GM19023 (cell line): Measurements from ENCODE around the gene CHL1.

Experiments used
- ATAC-seq: cut with Tn5 transposase; IDR thresholded peaks from one replicate; pipeline ENCODE4 v1.9.1; 2021; ENCODE audit warnings: mild to moderate bottlenecking, moderate library complexity; ENCODE audit not compliant: unreplicated experiment

CHL1 gene

DNA sequence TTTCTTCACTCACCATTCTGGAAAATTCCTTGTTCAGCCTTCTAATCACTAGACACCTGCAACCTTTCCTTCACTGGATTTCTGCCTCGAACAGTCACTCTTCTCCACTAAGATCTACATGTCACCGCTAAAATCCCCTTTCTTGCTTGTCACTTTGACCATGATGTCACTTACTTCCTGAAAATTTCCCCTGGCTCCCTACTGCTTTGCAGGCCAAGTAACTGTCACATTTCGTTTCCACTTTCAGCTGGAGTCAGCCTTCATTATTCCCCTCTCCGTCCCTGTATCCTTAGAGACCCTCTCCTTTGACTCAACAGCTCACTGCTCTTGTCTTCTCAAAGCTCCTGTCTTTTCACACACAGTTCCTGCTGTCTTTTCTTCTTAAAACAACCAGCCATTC lies 15.9 kb downstream of the CHL1 start:
- peak; percentile 90 for ATAC-seq

DNA sequence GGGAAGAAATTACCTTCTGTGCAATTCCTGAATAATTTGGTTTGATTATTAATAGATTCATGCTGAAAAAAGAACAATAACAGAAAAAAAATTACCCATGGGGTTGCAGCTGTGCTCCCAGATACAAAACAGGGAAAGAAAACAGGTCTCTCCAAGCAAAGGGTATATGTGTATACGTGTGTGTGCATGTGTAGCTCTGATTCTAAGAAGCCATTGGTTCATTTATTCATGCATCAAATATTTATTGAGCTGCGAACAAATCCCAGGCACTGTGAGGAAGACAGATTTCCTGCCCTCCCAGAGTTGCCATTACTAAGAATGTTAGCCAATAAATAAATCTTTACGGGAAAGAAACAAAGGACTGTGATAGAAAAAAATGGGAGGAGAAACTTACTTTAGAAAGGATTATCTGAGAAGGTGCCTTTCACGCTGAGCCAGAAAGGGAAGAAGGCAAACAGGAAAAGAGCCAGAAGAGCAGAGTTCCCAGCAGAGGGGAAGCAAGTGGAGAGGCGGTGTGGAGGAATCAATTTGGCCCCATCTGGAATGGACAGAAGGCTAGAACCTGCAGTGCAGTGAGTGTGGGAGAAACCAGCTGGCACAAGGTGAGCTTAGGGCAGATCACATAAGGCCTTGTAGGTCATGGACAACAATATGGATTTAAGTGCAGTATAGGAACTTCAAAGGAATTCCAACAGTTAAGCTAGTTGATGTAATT lies 20.7 kb downstream of the CHL1 start:
- ATAC-seq = no peak

GRCh38 chr3:217948-218347 lies 21.4 kb downstream of the CHL1 start:
- no peak for ATAC-seq

DNA sequence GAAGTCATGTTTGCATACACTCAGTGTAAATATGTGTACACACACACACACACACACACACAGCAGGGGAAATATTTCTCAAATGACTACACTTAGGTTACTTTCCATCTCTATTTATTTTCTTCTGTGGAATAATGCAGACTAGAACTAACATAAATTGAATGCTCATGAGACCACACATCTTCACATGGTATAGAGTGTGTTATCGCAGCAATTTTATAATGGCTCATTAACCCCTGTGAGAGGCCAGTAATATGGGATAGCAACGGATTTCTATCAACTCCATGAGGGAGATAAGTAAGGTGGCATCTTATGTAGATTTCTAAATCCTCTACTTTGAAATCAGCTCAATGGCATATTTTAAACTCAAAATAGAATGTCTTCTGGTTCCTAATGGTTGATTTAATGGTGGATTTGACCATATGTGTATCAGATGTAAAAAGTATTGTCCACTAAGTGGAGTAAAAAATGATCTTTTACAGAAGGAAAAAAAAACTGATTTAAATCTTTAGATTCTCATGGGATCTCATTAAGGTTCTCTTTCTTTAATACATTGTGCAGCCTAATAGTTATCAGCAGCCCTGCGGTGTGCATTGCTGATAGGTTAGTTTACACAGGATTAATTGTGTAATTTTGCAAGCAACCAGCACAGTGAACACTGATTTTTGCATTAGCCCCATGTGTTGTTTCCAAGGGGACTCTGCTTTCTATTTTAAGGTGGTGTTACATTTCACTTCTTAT lies 32.0 kb downstream of the CHL1 start:
- ATAC-seq = no peak

GRCh38 chr3:229183-229661 lies 32.7 kb downstream of the CHL1 start:
- ATAC-seq = no peak

GRCh38 chr3:236881-237280 lies 40.3 kb downstream of the CHL1 start:
- no peak for ATAC-seq

- no peak for ATAC-seq
Observed at GRCh38 chr3:242602-243355, 46.2 kb downstream of the CHL1 start.

DNA sequence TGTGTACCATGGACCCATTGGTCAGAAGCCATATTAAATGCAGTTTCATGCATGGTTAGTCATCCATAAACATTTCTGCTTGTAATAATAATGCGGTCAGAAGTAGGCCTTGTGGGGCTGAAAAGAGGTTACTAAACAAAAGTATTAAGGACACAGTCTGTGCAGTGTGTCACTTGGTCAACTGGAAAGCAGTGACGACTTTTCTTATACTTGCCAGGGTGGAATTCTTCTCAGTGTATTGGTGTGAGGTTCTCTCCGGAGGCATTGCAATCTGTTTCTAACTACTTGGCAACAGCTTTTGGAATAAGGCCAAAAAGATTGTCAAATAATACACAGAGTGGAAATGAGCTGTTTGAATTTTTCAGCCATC lies 46.8 kb downstream of the CHL1 start:
- no peak for ATAC-seq

- ATAC-seq = no peak
Observed at GRCh38 chr3:244041-244440, 47.5 kb downstream of the CHL1 start.

DNA sequence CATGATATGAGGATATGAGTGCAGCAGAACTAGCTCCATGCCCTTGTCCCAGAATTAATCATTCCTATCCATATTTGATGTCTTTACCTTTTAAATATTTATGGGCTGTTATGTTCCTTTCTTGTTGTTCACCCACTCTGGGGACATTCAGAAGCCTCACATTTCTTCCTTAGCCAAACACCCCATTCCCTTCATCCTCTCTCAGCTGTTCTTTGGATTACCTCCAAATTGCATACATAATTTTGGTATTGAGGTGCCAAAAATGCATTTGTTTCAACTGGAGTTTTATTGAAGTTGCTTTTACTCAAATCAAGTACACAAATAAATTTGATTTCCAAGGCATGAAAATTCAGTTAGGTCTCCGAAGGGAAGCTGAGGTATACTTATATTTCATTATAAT lies 51.4 kb downstream of the CHL1 start:
- no peak for ATAC-seq

DNA sequence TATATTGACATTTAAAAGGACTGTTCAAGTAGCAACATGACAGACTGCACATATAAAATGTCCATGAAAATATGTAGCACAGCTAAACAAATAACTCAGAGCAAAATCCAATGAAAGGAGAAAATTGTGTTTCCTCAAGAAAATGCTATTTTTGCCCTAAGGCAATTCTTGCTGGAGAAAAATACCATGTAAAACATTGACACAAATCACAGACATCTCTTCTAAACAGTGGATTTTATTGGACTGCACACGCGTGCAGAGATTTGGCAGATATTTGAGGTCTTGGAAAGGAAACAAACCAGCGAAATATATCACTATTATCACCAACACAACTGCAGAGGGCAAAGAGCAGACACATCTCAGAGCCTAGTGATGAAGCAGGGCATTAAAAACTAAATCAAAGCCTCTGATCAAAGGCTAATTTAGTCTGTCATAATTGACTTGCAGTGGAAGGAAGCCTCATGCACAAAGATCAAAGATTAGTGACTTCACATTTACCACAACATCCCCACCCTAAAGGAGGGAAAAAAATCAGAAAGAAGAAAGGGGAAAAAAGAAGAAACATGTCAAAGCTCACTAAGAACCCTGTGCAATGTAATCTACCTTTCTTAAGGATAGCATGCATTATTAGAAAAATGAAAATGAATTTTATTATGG lies 52.4 kb downstream of the CHL1 start:
- ATAC-seq = no peak

GRCh38 chr3:249587-250262 lies 53.2 kb downstream of the CHL1 start:
- no peak for ATAC-seq

- no peak for ATAC-seq
Observed at GRCh38 chr3:256501-256900, 59.9 kb downstream of the CHL1 start.

- no peak for ATAC-seq
Observed at GRCh38 chr3:257826-258225, 61.3 kb downstream of the CHL1 start.

DNA sequence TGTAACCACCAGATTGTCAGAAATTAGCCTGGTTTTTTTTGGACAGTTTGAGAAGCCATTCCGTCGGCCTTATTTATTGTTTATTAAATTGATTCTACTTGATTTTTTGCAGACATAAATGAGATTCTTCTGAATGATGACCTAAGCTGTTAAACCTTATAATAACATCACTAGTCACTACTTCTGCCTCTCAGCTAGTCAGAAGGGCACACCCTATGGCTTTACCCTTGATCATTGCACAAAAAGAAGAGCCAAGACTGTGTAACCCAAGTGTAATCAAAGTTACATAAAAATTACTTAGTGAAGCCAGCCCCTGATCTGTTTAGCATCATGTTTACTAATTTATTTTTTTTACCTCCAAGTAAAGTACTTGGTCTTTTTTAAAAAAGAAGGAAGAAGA lies 64.3 kb downstream of the CHL1 start:
- no peak for ATAC-seq

DNA sequence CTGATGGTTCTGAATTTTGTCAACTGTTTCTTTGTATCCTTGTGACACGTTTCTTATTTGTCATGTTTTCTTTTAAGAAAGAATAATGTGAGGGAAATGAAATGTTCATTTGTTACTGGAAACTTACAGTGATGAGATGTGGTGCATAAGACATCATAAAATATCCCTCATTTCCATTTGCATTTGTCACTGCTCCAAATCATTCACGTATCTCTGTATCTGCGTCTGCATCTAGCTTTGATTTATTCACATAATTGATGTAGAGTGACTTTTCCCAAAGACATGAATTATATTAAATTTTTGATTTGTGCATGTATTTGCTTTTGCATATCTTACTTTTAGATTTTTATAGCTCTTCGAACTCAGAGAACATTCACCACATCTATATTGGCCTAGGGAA lies 66.8 kb downstream of the CHL1 start:
- ATAC-seq = no peak

DNA sequence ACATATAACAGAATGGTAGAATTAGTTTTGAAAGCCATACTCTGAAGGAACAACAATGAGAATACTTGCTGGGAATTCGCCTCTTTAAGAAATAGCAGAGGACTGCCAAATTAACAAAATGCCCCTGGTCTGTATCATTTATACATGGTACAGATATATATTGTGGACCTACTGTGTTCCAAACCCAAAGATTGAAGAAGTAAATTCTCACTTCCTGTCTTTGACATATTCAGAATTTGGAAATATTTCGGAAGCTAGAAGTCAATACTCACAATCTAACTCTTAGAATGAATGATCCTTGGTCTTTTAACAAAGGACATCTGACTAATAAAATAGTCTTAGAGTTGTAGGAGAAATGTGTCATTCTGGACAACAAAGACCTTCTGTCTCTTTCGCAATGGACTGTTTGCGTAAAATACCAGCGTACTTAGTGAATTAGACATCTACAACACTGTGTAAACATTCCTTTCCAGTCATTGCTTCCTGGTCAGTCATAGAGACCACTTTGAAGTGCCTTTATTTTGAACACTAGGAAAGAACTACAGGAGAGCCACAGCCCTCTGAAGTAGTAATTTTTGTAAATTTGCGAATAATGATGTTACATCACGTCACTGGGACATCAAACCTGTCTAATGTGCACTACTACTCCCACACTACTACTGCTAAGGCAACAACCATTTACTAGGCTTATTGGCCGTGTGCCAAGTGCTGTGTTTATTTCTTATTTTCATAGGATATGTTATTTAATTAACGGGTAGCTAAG lies 68.0 kb downstream of the CHL1 start:
- no peak for ATAC-seq

DNA sequence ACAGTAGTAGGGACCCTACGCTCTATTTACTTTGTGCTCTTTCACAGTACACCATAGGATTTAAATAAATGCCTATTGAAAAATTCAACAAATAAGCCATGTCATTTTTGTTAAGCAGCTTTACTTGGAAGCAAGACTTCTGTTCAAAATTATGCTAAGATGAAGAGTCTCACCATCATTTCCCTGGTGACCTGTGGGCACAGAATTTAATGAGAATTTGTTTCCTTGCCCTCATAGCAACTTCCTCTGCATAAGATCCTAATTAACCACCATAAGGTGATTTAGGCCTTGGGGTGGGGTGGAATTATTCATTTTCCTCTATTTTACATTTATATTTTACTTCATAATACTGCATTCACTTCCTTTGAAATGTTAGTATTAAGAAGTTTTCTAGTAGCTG lies 70.5 kb downstream of the CHL1 start:
- no peak for ATAC-seq

GRCh38 chr3:270688-271087 lies 74.1 kb downstream of the CHL1 start:
- ATAC-seq = no peak

DNA sequence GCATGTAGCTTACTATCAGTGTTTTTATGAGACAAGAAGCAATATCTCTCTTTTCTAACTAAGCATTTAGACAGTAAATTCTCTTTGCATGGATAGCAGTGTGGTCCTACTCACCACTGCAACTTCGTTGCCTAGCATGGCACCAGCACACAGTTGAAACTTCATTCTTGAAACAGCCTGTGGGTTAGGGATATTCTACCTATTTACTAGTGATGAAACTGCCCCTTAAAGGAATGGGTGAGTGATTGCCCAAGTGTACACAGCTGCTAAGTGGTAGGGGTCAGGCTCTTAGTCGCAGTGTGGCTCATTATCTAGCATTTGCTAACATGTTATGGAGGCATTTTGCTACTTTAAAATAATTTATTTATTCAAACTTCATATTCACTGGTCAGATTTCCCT lies 78.4 kb downstream of the CHL1 start:
- ATAC-seq = no peak
